ENCODE measurements around the gene MYO18A.

The MYO18A gene

DNA sequence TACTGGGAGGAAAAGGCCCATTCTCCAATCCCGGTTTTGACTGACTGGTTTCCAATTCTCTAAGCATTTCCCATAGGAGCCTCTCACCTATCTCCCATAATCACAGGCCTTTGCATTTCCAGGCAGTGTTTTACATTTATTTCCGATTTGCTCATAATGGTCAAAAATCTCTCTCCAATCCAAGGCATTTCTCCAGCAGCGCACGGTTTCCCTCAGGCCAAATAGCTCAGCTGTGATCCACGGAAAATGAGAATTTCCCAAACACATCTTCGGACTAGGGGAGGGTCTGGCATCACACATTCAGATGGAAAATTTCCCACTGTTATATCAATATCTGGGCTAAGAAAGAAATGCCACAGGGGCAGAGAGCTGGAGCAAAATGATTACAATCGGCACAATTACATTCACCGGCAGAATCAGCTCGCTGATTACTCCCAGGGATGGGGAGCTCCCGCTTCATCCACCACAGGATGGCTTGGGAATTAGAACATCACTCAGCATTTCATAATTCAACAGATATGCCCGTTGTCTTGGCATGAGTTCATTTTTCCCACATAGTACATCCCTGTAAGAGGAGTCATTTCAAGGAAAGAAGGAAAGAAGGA, 130.6 kb downstream of the MYO18A start:
- no peak overlapping the region for H3K4me3 ChIP-seq (replicated peaks in 1 of 2; ENCODE audit: low read depth in 2 of 2, low read length in 2 of 2)
- no peak for DNase-seq (ENCODE audit: low read depth in 2 of 2)
- TF ChIP-seq, protein P1, sequence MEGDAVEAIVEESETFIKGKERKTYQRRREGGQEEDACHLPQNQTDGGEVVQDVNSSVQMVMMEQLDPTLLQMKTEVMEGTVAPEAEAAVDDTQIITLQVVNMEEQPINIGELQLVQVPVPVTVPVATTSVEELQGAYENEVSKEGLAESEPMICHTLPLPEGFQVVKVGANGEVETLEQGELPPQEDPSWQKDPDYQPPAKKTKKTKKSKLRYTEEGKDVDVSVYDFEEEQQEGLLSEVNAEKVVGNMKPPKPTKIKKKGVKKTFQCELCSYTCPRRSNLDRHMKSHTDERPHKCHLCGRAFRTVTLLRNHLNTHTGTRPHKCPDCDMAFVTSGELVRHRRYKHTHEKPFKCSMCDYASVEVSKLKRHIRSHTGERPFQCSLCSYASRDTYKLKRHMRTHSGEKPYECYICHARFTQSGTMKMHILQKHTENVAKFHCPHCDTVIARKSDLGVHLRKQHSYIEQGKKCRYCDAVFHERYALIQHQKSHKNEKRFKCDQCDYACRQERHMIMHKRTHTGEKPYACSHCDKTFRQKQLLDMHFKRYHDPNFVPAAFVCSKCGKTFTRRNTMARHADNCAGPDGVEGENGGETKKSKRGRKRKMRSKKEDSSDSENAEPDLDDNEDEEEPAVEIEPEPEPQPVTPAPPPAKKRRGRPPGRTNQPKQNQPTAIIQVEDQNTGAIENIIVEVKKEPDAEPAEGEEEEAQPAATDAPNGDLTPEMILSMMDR (IDR thresholded peaks at IDR 0.05; ENCODE audit: low read depth, low read length) = no peak

DNA sequence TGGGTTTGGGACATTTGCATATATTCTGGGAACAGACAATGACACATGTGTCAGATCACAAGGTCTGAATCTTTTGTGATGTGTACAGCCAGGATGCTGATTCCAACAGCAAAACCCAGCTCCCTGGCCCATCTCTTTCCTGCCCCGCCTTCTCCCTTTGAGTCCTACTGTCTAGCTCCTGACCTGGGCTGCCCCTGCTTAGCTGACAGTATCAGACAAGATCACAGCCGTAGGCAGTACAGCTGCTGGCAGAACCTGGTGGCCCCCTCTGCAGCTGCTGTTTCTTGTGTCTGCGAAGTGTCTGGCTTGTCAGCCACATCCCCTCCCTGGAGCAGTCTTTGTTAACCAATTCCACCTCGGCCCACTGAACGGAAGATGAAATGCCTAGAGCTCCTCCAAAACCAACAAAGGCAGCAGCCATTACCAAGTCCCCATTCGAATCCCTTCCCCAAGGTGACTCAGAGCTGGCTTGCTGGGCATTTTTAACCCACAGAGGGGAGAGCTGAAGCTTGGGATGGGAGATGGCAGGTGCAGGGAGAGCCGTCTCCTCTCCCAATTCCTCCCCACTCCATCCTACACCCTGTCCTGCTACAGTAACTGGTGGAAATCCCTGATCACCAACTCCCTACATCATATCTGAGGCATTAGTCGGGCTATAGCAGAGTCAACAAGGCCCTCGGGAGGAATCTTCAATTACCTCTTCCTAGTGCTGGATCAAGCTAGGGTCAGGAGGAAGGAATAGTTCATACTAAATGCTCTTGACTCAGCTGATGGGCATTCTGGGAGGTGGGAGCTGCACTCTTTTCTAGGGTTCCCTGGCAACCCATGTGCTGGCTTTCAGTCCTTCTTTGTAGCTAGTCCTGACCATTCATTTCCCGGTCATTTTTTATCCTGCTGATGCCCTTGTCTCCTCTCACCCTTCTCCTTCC, 131.5 kb downstream of the MYO18A start:
- H3K4me3 ChIP-seq (replicated peaks in 1 of 2; ENCODE audit: low read depth in 2 of 2, low read length in 2 of 2) = no peak overlapping the region
- no peak for DNase-seq (ENCODE audit: low read depth in 2 of 2)
- TF ChIP-seq, protein P1 (IDR thresholded peaks at IDR 0.05; ENCODE audit: low read depth, low read length) = no peak

DNA sequence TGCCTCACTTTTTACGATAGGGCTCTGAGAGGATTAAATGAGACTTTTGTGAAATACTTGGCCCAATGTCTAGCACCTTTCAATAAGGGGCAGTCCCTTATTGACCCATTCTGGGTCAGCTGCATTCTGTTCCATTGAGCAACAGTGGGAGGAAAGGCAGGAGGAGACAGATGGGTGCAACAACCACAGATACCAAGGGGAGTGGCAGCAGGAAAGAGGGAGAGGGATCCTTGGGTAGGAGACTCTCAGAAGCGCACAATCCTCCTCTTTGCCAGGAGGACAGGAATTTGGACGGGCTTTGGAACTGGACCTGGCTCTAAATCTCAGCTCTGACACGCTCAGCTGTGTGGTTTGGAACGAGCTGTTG, 133.7 kb downstream of the MYO18A start:
- H3K4me3 ChIP-seq (replicated peaks in 1 of 2; ENCODE audit: low read depth in 2 of 2, low read length in 2 of 2) = no peak overlapping the region
- DNase-seq (ENCODE audit: low read depth in 2 of 2) = no peak
- TF ChIP-seq, protein P1 (IDR thresholded peaks at IDR 0.05; ENCODE audit: low read depth, low read length) = no peak

DNA sequence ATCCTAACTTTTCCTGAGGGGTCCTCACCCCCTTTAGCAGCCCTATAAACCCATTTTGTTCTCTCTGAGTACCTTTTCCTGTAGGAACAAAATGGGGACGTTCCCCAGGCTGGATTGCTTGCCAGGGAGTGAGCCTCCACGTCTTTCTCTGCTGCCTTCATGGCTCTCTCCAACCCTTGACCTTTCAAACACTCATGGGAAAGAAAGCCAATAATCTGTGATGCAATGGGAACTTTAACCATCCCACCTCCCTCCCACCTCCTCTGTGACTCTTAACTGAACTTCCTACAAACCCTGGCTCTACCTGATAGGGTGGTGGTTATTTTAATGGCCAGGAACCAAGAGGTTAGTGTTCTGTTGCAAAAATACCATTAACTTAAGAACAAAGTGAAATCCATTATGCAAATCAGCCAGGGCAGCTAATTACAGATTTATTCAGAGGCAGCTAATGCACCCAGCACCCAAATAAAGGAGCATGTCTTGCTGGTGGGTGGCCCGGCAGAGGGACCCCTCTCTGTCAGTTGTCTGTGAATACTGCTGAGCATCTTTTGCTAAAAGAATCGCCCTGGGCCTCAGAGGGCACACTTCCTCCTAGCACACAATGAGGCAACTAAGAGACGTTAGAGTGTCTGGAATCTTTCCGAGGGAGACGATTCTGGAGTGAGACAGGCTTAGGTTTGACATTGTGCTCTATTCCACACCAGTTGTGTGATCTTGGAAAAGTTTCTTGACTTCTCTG, 134.3 kb downstream of the MYO18A start:
- DNase-seq (ENCODE audit: low read depth in 2 of 2) = no peak
- H3K4me3 ChIP-seq (replicated peaks in 1 of 2; ENCODE audit: low read depth in 2 of 2, low read length in 2 of 2) = no peak overlapping the region
- TF ChIP-seq, protein P1 (IDR thresholded peaks at IDR 0.05; ENCODE audit: low read depth, low read length) = no peak

DNA sequence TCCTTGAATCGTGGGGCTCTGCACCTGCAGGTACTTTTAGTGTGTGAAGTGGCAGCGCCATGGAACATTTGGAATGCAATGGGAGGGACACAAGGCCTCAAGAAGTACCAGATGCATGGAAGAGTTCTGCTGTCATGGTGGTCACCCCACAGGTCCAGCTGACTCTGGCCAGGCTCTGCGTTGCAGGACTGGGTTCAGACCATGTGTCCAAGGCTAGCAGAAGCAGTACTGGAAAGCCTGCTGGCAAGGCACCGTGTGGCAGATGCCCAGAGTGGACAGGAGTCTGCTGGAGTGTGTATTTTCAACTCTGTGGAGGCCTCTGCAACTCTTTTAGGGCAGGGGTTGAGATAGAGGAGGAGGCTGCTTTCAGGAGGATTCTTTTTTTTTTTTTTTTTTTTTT, 135.2 kb downstream of the MYO18A start:
- H3K4me3 ChIP-seq (replicated peaks in 1 of 2; ENCODE audit: low read depth in 2 of 2, low read length in 2 of 2) = no peak overlapping the region
- TF ChIP-seq, protein P1 (IDR thresholded peaks at IDR 0.05; ENCODE audit: low read depth, low read length) = no peak
- DNase-seq (ENCODE audit: low read depth in 2 of 2) = no peak

DNA sequence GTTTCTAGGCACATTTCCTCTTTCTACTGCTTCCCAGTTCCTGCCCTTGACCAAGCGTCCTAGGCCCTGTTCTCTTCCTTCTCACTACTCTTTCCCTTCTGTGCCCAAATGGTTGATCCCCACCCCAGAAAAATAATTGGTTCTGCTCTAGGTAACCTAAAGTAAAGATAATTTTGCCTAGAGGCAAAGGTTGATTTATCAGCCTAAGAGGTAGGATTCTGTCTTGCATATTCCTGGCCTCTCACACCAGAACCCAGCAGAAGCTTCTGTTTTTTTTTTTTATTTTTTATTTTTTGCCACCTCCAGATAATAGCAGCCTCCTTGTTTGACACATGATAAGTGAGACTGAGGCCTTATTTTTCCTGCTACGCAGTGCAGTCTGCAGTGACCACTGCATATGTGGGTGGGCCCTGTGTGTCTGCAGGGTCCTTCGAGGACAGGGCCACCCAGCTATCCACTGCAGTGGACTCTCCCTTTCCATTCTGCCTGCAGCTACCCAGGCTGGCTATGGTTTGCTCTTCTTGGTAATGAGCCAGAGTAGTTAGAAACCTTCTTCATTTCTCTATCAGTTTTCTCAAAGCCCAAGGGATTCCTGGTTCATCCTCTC, 136.6 kb downstream of the MYO18A start:
- no peak for DNase-seq (ENCODE audit: low read depth in 2 of 2)
- H3K4me3 ChIP-seq (replicated peaks in 1 of 2; ENCODE audit: low read depth in 2 of 2, low read length in 2 of 2) = no peak overlapping the region
- TF ChIP-seq, protein P1 (IDR thresholded peaks at IDR 0.05; ENCODE audit: low read depth, low read length) = no peak

Data from cardiac fibroblast (primary cell).